Thyroid gland (tissue), 4 donors: ENCODE data around the gene TJP1. TPM values are rescaled to one million over a fixed set of nuclear protein-coding genes. Genes with fewer than 3 reads are reported as not detected.
"Not testable (repeated sequence)": the region's sequence is repeated elsewhere in the genome, so short reads cannot be mapped to it uniquely, and the experiment has no call there.

Experiments used
- DNase-seq, 2 donors: peaks; one replicate each; pipeline ENCODE4 v3.0.0-alpha.2; 2019
- H3K27ac ChIP-seq, 3 donors: fragments of 200-600 bp; sonication (generic); 1 replicate in 2 of 3; 2 replicates in 1 of 3; pipeline ENCODE4 v1.5.1; 2016 to 2019; ENCODE audit warnings: mild to moderate bottlenecking in 1 of 3, moderate library complexity in 1 of 3
- H3K27me3 ChIP-seq: fragments of 200-600 bp; sonication (generic); one replicate; pipeline ENCODE4 v1.5.1; 2019
- H3K36me3 ChIP-seq, 2 donors: fragments of 200-600 bp; sonication (generic); one replicate each; pipeline ENCODE4 v1.5.1; 2016 to 2019
- H3K4me1 ChIP-seq, 2 donors: fragments of 200-600 bp; sonication (generic); one replicate each; pipeline ENCODE4 v1.5.1; 2017 to 2019
- H3K4me3 ChIP-seq, 3 donors: fragments of 200-600 bp; sonication (generic); replicated peaks in 1 of 3; 1 replicate in 2 of 3; 2 replicates in 1 of 3; pipeline ENCODE4 v1.5.1; 2016; ENCODE audit warnings: mild to moderate bottlenecking in 1 of 3
- H3K9me3 ChIP-seq: fragments of 200-600 bp; sonication (generic); one replicate; pipeline ENCODE4 v1.5.1; 2017
- CTCF ChIP-seq, 6 experiments: fragments of 200-600 bp in 3 of 6; fragments of 450-650 bp in 3 of 6; sonication (generic) in 3 of 6; IDR thresholded peaks; one replicate each; pipeline ENCODE4 v1.5.1; 2016 to 2019; ENCODE audit warnings: antibody characterized with exemption in 6 of 6, mild to moderate bottlenecking in 2 of 6, inconsistent platforms in 1 of 6, moderate library complexity in 1 of 6
- POLR2A ChIP-seq, 2 donors: fragments of 450-650 bp; IDR thresholded peaks; one replicate each; pipeline ENCODE4 v1.6.1; 2017; ENCODE audit warnings: antibody characterized with exemption in 2 of 2, mild to moderate bottlenecking in 2 of 2, moderate library complexity in 1 of 2
- WGBS, 2 donors: methylation state at CpG; one replicate each; pipeline ENCODE4 v1.1.5; 2017; 5-methylcytosine and 5-hydroxymethylcytosine counted together
- intact Hi-C: fragments of 100-400 bp; cut with DNase I; formaldehyde crosslinking; loops from one replicate; pipeline ENCODE4 v1.15.1; 2023
- total RNA-seq, 4 donors: library from RNA; depleted of rRNA; stranded (reverse); fragments of >200 nt; gene quantifications; one replicate each; pipeline ENCODE4 v1.2.3, GENCODE V29; 2016

TJP1 gene
- total RNA-seq, 4 donors from 2014 or later = 107 to 166 (median 126) TPM

DNA sequence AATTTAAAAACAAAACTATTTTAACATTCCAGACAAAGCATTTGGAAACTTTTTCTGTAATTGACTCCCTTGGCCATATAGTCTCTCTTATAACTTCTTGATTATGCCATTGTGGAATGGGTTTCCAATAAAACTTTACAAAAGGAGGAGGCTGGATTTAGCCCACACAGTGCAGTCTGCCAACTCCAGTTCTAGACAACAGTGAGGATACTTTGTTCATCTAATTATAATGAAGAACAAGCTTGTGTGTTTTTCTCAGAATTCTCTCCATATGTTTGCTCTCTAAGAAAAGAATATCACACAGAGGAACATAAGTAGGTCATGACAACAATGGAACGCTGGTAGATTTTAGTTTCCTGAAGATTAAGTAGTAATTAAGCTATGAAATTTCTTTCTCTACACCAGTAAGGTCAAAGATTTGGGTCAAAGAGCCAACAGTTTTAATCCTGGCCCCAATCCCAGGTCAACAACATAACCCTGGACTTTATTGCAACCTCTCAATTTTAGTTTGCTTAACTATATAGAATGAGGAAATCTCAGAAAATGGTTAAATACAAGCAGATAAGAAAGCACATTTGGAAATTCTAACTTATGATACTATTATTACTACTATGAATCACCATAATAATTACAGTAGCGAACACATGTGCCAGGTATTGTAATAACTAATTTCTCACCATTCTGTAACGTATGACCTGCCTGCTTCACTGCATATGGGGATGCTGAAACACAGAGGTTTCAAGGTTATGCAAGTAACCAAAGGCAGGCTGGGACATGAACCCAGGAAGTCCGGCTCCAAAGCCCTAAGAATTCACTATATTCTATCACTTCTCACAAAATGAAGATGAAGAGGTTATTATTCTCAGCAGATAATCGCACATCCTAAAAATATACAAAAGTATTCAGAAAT lies 65.7 kb downstream of the TJP1 start:
- intact Hi-C loops = no loop called here
- no peak overlapping the region for H3K4me3 ChIP-seq
- TF ChIP-seq POLR2A (IDR thresholded peaks at IDR 0.05) = no peak
- TF ChIP-seq CTCF (IDR thresholded peaks at IDR 0.05) = no peak
- no peaks in the 10 kb centered on the region for H3K27me3 ChIP-seq
- H3K4me1 ChIP-seq = peaks cover 0 to 5% of the 10 kb centered on the region in 2 donors
- H3K27ac ChIP-seq = no peak overlapping the region
- DNase-seq = no peak
- no peaks in the 10 kb centered on the region for H3K9me3 ChIP-seq
- peaks cover 11 to 13% of the 10 kb centered on the region in 2 donors for H3K36me3 ChIP-seq
- WGBS, 2 donors = 66 to 69% methylated on average over 5 of the region's 5 CpGs

- H3K36me3 ChIP-seq, DNase-seq, H3K27me3 ChIP-seq, H3K27ac ChIP-seq, H3K4me3 ChIP-seq, H3K9me3 ChIP-seq, H3K4me1 ChIP-seq, intact Hi-C loops: not testable (repeated sequence)
- WGBS, 2 donors = 90 to 91% methylated on average over 2 of the region's 2 CpGs
These were observed 68.3 kb downstream of the TJP1 start for GRCh38 chr15:29754009-29754408.

DNA sequence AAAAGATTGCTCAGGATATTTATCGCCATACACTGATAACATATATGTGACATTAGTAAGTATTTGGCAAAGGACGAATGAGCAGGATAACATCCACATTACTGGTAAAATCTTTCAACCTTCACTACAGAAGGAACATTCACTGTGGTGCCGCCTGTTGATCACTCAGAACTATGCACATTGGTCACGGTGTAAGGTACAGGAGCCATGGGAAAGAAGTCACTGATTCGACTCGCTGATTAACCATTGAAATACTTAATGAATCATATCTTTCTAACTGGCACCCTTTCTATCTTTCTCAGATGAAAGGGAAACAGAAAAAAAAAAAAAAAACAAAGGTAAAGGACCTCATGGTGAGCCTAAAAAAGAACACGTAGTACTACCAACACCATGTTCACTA lies 68.8 kb downstream of the TJP1 start:
- WGBS, 2 donors = 95% methylated on average over 7 of the region's 7 CpGs
- TF ChIP-seq POLR2A (IDR thresholded peaks at IDR 0.05) (no peak), CTCF (IDR thresholded peaks at IDR 0.05) (no peak)
- intact Hi-C loops = no loop called here

GRCh38 chr15:29750754-29751153 lies 71.5 kb downstream of the TJP1 start:
- TF ChIP-seq CTCF (IDR thresholded peaks at IDR 0.05) (no peak), POLR2A (IDR thresholded peaks at IDR 0.05) (no peak)
- H3K36me3 ChIP-seq = no peaks in the 10 kb centered on the region
- no peak for DNase-seq
- 79 to 83% methylated on average over 2 of the region's 2 CpGs for WGBS, 2 donors
- intact Hi-C loops = no loop called here
- H3K27me3 ChIP-seq = no peaks in the 10 kb centered on the region
- no peak overlapping the region for H3K27ac ChIP-seq
- H3K9me3 ChIP-seq = no peaks in the 10 kb centered on the region
- H3K4me3 ChIP-seq = no peak overlapping the region
- no peaks in the 10 kb centered on the region for H3K4me1 ChIP-seq

More for the DNA sequence above, 68.8 kb downstream of the TJP1 start:
- H3K27me3 ChIP-seq = no peaks in the 10 kb centered on the region
- no peak for DNase-seq
- H3K4me1 ChIP-seq = peaks cover 0 to 5% of the 10 kb centered on the region in 2 donors
- H3K9me3 ChIP-seq = no peaks in the 10 kb centered on the region
- no peak overlapping the region for H3K27ac ChIP-seq
- H3K36me3 ChIP-seq = no peaks in the 10 kb centered on the region
- no peak overlapping the region for H3K4me3 ChIP-seq

DNA sequence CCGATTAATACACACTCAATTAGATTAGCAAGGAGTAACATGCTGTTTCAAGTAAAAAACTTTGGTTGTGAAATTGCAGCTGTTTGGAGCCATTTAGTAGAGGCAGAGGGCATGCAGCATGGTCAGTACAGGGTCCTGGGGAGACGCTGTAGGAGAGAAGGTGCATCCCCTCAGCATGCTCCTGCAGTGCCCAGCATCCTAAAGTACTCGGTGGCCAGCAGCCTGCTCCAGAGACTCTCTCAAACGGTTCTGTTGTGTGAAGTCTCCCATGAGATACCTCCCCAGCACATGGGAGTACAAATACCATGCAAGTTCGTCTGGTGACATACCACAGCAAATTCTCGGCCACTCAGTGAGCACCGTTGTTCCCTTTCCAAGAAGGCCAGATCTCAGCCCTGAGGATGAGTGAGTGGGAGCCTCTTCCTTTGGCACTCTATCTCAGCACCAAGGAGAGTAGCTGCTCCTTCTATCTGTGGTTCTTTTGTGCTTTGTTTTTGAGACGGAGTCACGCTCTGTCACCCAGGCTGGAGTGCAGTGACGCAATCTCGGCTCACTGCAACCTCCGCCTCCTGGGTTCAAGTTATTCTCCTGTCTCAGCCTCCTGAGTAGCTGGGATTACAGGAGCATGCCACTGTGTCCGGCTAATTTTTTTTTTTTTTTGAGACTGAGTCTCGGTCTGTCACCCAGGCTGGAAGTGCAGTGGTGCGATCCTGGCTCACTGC lies 72.7 kb downstream of the TJP1 start:
- H3K27me3 ChIP-seq = no peaks in the 10 kb centered on the region
- 85 to 86% methylated on average over 15 of the region's 15 CpGs for WGBS, 2 donors
- no peak overlapping the region for H3K27ac ChIP-seq
- intact Hi-C loops = no loop called here
- no peak overlapping the region for H3K4me3 ChIP-seq
- DNase-seq = no peak
- H3K4me1 ChIP-seq = no peaks in the 10 kb centered on the region
- H3K9me3 ChIP-seq = no peaks in the 10 kb centered on the region
- H3K36me3 ChIP-seq = no peaks in the 10 kb centered on the region
- no peak for TF ChIP-seq CTCF (IDR thresholded peaks at IDR 0.05)
- TF ChIP-seq POLR2A (IDR thresholded peaks at IDR 0.05) = no peak
